HG03025 (cell line): ENCODE data around the gene LOXL3.
"Not testable (repeated sequence)": the region's sequence is repeated elsewhere in the genome, so short reads cannot be mapped to it uniquely, and the experiment has no call there.

Source experiments
- ATAC-seq: cut with Tn5 transposase; IDR thresholded peaks from one replicate; pipeline ENCODE4 v1.9.1; 2021; ENCODE audit warnings: mild to moderate bottlenecking, moderate library complexity; ENCODE audit not compliant: unreplicated experiment, low FRiP score

LOXL3 gene

GRCh38 chr2:74573747-74574562, 20.2 kb upstream of the LOXL3 start:
- ATAC-seq, result no peak

- no peak for ATAC-seq
These were observed 18.6 kb upstream of the LOXL3 start for GRCh38 chr2:74572178-74572925.

- ATAC-seq, result peak; percentile 62
These were observed 17.3 kb upstream of the LOXL3 start for GRCh38 chr2:74571058-74571457.

- no peak for ATAC-seq
These were observed 15.9 kb upstream of the LOXL3 start for GRCh38 chr2:74569686-74570085.

- no peak for ATAC-seq
These were observed 14.1 kb upstream of the LOXL3 start for GRCh38 chr2:74567881-74568280.

GRCh38 chr2:74566754-74567085, 13.0 kb upstream of the LOXL3 start:
- no peak for ATAC-seq

- ATAC-seq, result no peak
These were observed 12.5 kb upstream of the LOXL3 start for GRCh38 chr2:74566076-74566753.

- no peak for ATAC-seq
These were observed 10.5 kb upstream of the LOXL3 start for GRCh38 chr2:74564222-74564621.

- no peak for ATAC-seq
These were observed 8.5 kb upstream of the LOXL3 start for GRCh38 chr2:74562126-74562775.

- not testable (repeated sequence) for ATAC-seq
These were observed 7.3 kb upstream of the LOXL3 start for GRCh38 chr2:74561022-74561421.

- ATAC-seq, result no peak
These were observed 6.8 kb upstream of the LOXL3 start for GRCh38 chr2:74560591-74560990.

GRCh38 chr2:74559912-74560311, 6.2 kb upstream of the LOXL3 start:
- no peak for ATAC-seq

- no peak for ATAC-seq
These were observed 4.8 kb upstream of the LOXL3 start for GRCh38 chr2:74558284-74559230.

GRCh38 chr2:74556831-74557370, 3.2 kb upstream of the LOXL3 start:
- ATAC-seq, result no peak

- ATAC-seq, result no peak
These were observed 2.4 kb upstream of the LOXL3 start for GRCh38 chr2:74556159-74556558.

- no peak for ATAC-seq
These were observed 1.9 kb upstream of the LOXL3 start for GRCh38 chr2:74555610-74556103.

GRCh38 chr2:74554820-74555531, 1.2 kb upstream of the LOXL3 start:
- ATAC-seq, result peak; percentile 40

- ATAC-seq, result no peak
These were observed 579 bp downstream of the LOXL3 start for GRCh38 chr2:74552914-74553811.
